ENCODE data around the gene TLE7.

TLE7 gene

DNA sequence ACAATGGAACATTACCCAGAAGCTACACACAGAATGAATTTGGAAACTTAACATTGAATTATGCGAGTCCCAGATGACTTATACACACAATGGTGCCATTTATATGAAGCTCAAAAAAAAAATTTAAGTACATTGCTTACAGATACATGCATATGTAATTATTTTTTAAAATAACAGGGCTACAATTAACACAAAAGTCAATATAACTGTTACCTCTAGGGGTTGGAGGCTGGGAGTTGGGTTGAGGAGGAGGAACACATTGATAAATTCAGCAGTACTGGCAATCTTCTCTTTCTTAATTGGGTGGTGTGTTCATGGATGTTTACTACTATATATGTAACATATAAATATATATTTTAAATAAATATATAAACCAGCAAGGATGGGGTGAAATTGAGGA, 19.1 kb upstream of the TLE7 start:
- Histone ChIP-seq H3K4me1 (ENCODE audit: low read depth, poor library complexity, severe bottlenecking) (peaks cover 13% of the 10 kb centered on the region), H3K79me2 (ENCODE audit: insufficient read depth, low read depth) (peaks cover 5% of the 10 kb centered on the region; the same call in 1 of the 2 replicates), H3K9ac (no peak overlapping the region), H3K27ac (no peak overlapping the region), H4K20me1 (ENCODE audit: insufficient read depth) (no peaks in the 10 kb centered on the region), H3K4me3 (IDR thresholded peaks at IDR 0.05; ENCODE audit: insufficient read depth, low read depth, low read length) (no peak overlapping the region), H3K36me3 (ENCODE audit: insufficient read depth) (no peaks in the 10 kb centered on the region), H2AFZ (ENCODE audit: low read depth) (no peak overlapping the region; the same call in 1 of the 2 replicates), H3K4me2 (peak overlapping the region; percentile 80), H3K27me3 (ENCODE audit: insufficient read depth, low read depth) (no peaks in the 10 kb centered on the region)
- TF ChIP-seq CTCF (conservative IDR thresholded peaks at IDR 0.05; ENCODE audit: low read depth, low read length): no peak

GRCh38 chr16:71460236-71460635, 18.4 kb upstream of the TLE7 start:
- peaks cover 13% of the 10 kb centered on the region for H3K4me1 ChIP-seq (ENCODE audit: low read depth, poor library complexity, severe bottlenecking)
- H3K27me3 ChIP-seq (ENCODE audit: insufficient read depth, low read depth): no peaks in the 10 kb centered on the region
- TF ChIP-seq CTCF (conservative IDR thresholded peaks at IDR 0.05; ENCODE audit: low read depth, low read length): no peak
- H3K4me3 ChIP-seq (IDR thresholded peaks at IDR 0.05; ENCODE audit: insufficient read depth, low read depth, low read length): no peak overlapping the region
- no peaks in the 10 kb centered on the region for H4K20me1 ChIP-seq (ENCODE audit: insufficient read depth)
- H3K27ac ChIP-seq: no peak overlapping the region
- H3K36me3 ChIP-seq (ENCODE audit: insufficient read depth): no peaks in the 10 kb centered on the region
- H3K9ac ChIP-seq: no peak overlapping the region
- peaks cover 5% of the 10 kb centered on the region; the same call in 1 of the 2 replicates for H3K79me2 ChIP-seq (ENCODE audit: insufficient read depth, low read depth)
- no peak overlapping the region for H2AFZ ChIP-seq (ENCODE audit: low read depth)
- no peak overlapping the region for H3K4me2 ChIP-seq

- H4K20me1 ChIP-seq (ENCODE audit: insufficient read depth): no peaks in the 10 kb centered on the region
- no peak for TF ChIP-seq CTCF (conservative IDR thresholded peaks at IDR 0.05; ENCODE audit: low read depth, low read length)
- no peaks in the 10 kb centered on the region for H3K27me3 ChIP-seq (ENCODE audit: insufficient read depth, low read depth)
- no peak overlapping the region for H2AFZ ChIP-seq (ENCODE audit: low read depth)
- peaks cover 5% of the 10 kb centered on the region; the same call in 1 of the 2 replicates for H3K79me2 ChIP-seq (ENCODE audit: insufficient read depth, low read depth)
- H3K4me2 ChIP-seq: no peak overlapping the region
- no peak overlapping the region for H3K27ac ChIP-seq
- no peaks in the 10 kb centered on the region for H3K36me3 ChIP-seq (ENCODE audit: insufficient read depth)
- H3K9ac ChIP-seq: no peak overlapping the region
- H3K4me1 ChIP-seq (ENCODE audit: low read depth, poor library complexity, severe bottlenecking): peaks cover 13% of the 10 kb centered on the region
- H3K4me3 ChIP-seq (IDR thresholded peaks at IDR 0.05; ENCODE audit: insufficient read depth, low read depth, low read length): no peak overlapping the region
Measured at GRCh38 chr16:71459510-71459909, 17.7 kb upstream of the TLE7 start.

GRCh38 chr16:71456801-71457200, 14.9 kb upstream of the TLE7 start:
- H2AFZ ChIP-seq (ENCODE audit: low read depth): no peak overlapping the region
- no peaks in the 10 kb centered on the region for H3K36me3 ChIP-seq (ENCODE audit: insufficient read depth)
- TF ChIP-seq CTCF (conservative IDR thresholded peaks at IDR 0.05; ENCODE audit: low read depth, low read length): no peak
- H3K4me1 ChIP-seq (ENCODE audit: low read depth, poor library complexity, severe bottlenecking): peaks cover 9% of the 10 kb centered on the region
- H3K27ac ChIP-seq: no peak overlapping the region
- H3K4me2 ChIP-seq: no peak overlapping the region
- H4K20me1 ChIP-seq (ENCODE audit: insufficient read depth): no peaks in the 10 kb centered on the region
- H3K4me3 ChIP-seq (IDR thresholded peaks at IDR 0.05; ENCODE audit: insufficient read depth, low read depth, low read length): no peak overlapping the region
- no peaks in the 10 kb centered on the region for H3K27me3 ChIP-seq (ENCODE audit: insufficient read depth, low read depth)
- H3K79me2 ChIP-seq (ENCODE audit: insufficient read depth, low read depth): peaks cover 5% of the 10 kb centered on the region; the same call in 1 of the 2 replicates
- H3K9ac ChIP-seq: no peak overlapping the region

Measured in KMS-11 (cell line).